ENCODE data around the gene FNDC3B.

DNA sequence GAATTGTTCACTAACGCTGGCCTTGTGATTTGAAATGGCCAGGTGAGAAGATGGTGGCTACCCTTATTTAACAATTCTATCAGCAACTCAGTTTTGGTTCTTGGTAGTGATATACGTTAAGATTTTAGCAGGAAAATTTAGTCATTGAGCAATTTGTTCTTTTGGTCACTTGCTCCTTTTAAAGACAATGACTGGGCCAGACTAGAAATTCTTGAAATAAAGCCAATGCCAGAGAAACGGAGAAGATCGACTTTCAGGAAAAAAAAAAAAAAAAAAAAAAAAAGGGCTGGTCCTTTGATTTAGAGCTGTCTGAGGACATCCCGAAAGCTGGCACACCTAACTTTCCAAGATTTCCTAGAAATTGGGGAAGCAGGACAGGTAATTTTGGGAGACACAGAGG, 178.5 kb downstream of the FNDC3B start:
- TF ChIP-seq EZH2 (IDR thresholded peaks at IDR 0.05; ENCODE audit: low read length, unreplicated experiment) (no peak), EZH2phosphoT487 (IDR thresholded peaks at IDR 0.05; ENCODE audit: borderline replicate concordance, low read length) (no peak)
- TF ChIP-seq, protein P1, sequence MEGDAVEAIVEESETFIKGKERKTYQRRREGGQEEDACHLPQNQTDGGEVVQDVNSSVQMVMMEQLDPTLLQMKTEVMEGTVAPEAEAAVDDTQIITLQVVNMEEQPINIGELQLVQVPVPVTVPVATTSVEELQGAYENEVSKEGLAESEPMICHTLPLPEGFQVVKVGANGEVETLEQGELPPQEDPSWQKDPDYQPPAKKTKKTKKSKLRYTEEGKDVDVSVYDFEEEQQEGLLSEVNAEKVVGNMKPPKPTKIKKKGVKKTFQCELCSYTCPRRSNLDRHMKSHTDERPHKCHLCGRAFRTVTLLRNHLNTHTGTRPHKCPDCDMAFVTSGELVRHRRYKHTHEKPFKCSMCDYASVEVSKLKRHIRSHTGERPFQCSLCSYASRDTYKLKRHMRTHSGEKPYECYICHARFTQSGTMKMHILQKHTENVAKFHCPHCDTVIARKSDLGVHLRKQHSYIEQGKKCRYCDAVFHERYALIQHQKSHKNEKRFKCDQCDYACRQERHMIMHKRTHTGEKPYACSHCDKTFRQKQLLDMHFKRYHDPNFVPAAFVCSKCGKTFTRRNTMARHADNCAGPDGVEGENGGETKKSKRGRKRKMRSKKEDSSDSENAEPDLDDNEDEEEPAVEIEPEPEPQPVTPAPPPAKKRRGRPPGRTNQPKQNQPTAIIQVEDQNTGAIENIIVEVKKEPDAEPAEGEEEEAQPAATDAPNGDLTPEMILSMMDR (conservative IDR thresholded peaks at IDR 0.05; ENCODE audit: low read depth, low read length): no peak
